ENCODE measurements around the gene SERPINB4.

The SERPINB4 gene

GRCh38 chr18:63626431-63626830 is 17.6 kb downstream of the SERPINB4 start:
- DNase-seq = no peak

- DNase-seq = no peak
Measured at GRCh38 chr18:63624863-63625262, 19.2 kb downstream of the SERPINB4 start.

DNA sequence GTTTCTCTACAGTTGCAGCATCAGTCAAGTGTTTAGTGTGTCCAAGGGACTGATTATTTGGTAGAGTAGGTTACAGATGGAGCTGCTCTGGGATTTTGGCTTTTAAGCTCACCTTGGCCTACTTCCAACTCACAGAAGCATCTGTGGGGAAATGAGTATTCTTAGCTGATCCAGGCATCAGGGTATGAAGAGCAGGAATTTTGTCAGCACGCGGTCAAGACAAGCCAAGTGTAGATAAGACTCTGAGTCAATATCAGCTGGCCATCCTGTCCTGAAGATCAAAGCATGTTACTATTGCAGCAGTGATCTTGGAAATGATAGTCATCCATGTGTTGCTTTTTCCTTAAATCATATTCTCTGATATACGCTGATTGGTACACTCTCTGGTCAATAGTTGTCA is 24.4 kb downstream of the SERPINB4 start:
- DNase-seq = no peak

DNA sequence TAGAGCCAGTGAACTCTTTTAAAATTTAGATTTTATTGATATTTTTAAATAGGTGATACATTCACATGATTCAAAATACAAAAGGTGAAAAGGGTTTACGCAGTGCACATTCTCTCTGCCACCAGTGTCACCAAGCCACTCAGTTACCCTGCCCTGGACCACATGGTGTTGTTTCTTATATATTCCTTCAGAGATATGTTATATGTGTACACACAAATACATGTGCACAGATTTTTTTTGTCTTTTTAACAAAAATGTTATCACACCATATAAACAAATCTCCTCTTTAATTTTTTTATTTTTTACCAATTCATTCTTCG is 26.2 kb downstream of the SERPINB4 start:
- no peak for DNase-seq

GRCh38 chr18:63617049-63617914 is 26.8 kb downstream of the SERPINB4 start:
- DNase-seq = no peak

DNA sequence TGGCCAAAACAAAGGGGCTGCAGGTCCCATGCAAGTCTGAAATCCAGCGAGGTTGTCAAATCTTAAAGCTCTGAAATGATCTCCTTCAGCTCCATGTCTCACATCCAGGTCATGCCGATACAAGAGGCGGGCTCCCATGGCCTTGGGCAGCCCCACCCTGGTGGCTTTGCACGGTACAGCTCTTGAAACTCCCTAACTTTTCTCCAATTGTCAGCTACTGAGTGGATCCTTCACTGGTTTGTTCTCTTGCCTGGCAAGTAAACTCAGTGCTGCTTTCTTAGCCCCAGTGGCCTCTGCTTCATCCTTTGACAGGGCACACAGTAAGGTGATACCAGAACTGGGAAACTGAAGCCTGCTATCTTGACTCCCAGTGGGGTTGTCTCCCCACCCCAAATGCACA is 30.6 kb downstream of the SERPINB4 start:
- DNase-seq = no peak

DNA sequence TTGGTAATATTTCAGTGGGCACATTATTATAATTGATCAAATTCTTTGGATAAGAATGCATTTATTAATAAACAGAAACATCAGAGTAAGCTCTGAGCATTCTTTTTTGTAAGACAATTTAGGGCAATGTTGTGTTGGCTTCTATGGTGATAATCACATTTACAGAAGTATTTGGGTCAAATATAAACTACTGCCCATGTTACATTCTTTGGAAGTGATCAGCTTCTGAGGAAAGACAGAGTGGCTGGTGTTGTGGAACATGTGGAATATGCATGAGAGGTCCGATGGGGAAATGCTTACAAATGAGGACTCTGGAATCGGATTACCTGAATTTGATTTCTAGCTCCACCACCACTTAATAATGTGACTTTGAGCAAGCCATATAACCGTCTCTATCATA is 37.5 kb downstream of the SERPINB4 start:
- no peak for DNase-seq

GRCh38 chr18:63604791-63605567 is 39.1 kb downstream of the SERPINB4 start:
- no peak for DNase-seq

DNA sequence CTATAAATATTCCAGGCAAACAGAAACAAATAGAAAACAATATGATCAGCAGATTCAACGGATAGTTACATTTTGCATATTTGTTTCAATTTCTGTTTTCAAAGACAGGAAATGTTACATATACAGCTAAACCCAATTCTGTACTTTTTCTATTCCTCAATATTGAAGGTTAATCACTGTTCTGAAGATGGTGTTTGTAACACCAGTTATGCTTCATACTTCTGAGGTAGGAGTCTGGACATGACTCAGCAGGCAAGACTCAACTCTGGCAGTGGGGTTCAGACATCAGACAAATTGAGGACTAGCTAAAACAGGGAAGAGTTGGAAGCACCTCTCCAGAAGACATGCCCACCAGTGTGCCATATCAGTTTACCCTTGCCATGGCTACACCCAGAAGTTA is 40.3 kb downstream of the SERPINB4 start:
- DNase-seq = no peak

DNA sequence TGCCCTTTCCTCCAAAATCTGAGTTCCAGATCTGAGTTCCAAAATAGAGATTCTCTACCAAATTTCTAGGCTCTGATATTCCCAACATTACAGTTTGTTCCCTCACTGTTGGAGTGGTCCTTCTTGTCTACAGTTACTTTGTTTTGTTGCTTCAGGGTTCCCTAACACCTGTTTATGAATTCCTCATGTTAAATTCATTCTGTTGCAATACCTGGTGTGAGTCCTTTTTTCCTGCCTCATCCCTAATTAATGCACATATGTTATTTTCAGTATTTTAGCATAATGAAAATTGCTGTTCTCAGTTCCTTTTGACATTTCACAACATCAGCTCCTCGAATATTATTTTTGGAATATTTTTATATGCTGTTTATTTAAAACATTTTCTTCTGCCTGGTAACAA is 40.7 kb downstream of the SERPINB4 start:
- no peak for DNase-seq

DNA sequence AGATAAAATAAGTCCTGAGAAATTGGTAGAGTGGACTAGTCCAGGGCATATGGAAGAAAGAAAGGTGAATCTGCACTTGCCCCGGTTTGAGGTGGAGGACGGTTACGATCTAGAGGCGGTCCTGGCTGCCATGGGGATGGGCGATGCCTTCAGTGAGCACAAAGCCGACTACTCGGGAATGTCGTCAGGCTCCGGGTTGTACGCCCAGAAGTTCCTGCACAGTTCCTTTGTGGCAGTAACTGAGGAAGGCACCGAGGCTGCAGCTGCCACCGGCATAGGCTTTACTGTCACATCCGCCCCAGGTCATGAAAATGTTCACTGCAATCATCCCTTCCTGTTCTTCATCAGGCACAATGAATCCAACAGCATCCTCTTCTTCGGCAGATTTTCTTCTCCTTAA is 47.1 kb downstream of the SERPINB4 start:
- no peak for DNase-seq

- no peak for DNase-seq
Measured at GRCh38 chr18:63592471-63592870, 51.6 kb downstream of the SERPINB4 start.

- DNase-seq = no peak
Measured at GRCh38 chr18:63591725-63592124, 52.3 kb downstream of the SERPINB4 start.

DNA sequence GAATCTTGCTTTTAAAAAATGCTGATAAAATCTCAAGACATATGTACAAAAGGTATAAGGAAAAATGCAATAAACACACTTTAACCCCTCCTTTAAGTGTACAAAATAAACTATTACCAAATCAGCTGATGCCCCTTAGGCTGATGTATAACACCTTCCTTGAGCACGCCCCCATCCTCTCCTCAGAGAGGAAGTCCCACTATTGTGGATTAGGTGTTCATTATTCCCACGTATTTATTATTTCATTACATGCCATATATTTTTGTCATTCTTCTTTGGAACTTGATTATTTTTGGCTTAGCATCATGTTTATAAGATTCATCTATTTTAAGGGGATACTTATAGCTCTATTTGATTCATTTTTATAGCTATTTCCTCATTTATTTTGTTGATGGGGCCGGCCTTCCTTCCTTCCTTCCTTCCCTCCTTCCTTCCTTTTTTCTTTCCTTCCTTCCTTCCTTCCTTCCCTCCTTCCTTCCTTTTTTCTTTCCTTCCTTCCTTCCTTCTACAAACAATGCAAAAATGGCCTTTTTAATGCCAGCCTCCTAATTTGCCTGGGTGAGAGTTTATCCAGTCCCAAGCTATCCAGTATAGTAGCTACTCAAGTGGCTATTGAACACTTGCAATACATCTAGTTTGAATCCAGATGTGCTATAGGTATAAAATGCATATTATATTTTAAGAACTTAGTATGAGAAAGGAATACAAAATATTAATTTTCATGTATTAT is 52.9 kb downstream of the SERPINB4 start:
- no peak for DNase-seq

GRCh38 chr18:63590373-63590772 is 53.7 kb downstream of the SERPINB4 start:
- DNase-seq = no peak

- DNase-seq = no peak
Measured at GRCh38 chr18:63588909-63589308, 55.1 kb downstream of the SERPINB4 start.

All from CD4-positive, alpha-beta T cell treated with Interleukin-17A for 4 hours (primary cell).